Mesenchymal stem cell (in vitro differentiated cells and primary cell): ENCODE results near the gene BMPR1B.

Source experiments
- DNase-seq: peaks from one replicate; pipeline ENCODE4 v3.0.0-alpha.2; 2013
- H2AFZ ChIP-seq: one replicate; pipeline ENCODE4 v1.6.1; 2013; ENCODE audit warnings: low read depth, mild to moderate bottlenecking, control low read depth, inconsistent platforms, low read length, moderate library complexity
- H2AK5ac ChIP-seq: 2 replicates; pipeline ENCODE4 v1.6.1; 2013; ENCODE audit warnings: low read length, moderate library complexity, mild to moderate bottlenecking, inconsistent platforms; ENCODE audit not compliant: severe bottlenecking
- H2BK120ac ChIP-seq: one replicate; pipeline ENCODE4 v1.6.1; 2013; ENCODE audit warnings: low read depth, mild to moderate bottlenecking, inconsistent platforms, low read length, moderate library complexity
- H2BK12ac ChIP-seq, 2 experiments: one replicate each; pipeline ENCODE4 v1.6.1; 2013; ENCODE audit warnings: inconsistent platforms in 2 of 2, low read length in 2 of 2, mild to moderate bottlenecking in 2 of 2, moderate library complexity in 2 of 2, control low read depth in 1 of 2
- H2BK15ac ChIP-seq: one replicate; pipeline ENCODE4 v1.6.1; 2013; ENCODE audit warnings: mild to moderate bottlenecking, low read depth, inconsistent platforms; ENCODE audit not compliant: poor library complexity, severe bottlenecking
- H2BK5ac ChIP-seq: 2 replicates; pipeline ENCODE4 v1.6.1; 2013; ENCODE audit warnings: low read depth, mild to moderate bottlenecking, low read length, control low read depth, inconsistent platforms; ENCODE audit not compliant: poor library complexity, severe bottlenecking
- H3K14ac ChIP-seq, 2 experiments: one replicate each; pipeline ENCODE4 v1.6.1; 2013; ENCODE audit warnings: inconsistent platforms in 2 of 2, low read length in 2 of 2, control low read depth in 1 of 2, mild to moderate bottlenecking in 1 of 2, moderate library complexity in 1 of 2
- H3K18ac ChIP-seq, 2 experiments: one replicate each; pipeline ENCODE4 v1.6.1; 2013; ENCODE audit warnings: inconsistent platforms in 2 of 2, low read length in 2 of 2, control low read depth in 1 of 2, low read depth in 1 of 2, mild to moderate bottlenecking in 1 of 2
- H3K23ac ChIP-seq, 2 experiments: one replicate each; pipeline ENCODE4 v1.6.1; 2013; ENCODE audit warnings: inconsistent platforms in 2 of 2, low read length in 2 of 2, mild to moderate bottlenecking in 2 of 2, moderate library complexity in 2 of 2, control low read depth in 1 of 2
- H3K27ac ChIP-seq: 2 replicates; pipeline ENCODE4 v1.5.1; 2013; ENCODE audit warnings: mild to moderate bottlenecking, moderate library complexity, low read length, control low read depth, inconsistent platforms; ENCODE audit not compliant: poor library complexity, severe bottlenecking
- H3K27me3 ChIP-seq, 2 experiments: 2 replicates each; pipeline versions ENCODE4 v1.6.1 to v1.7.0; 2013; ENCODE audit warnings: low read length in 2 of 2, mild to moderate bottlenecking in 2 of 2, moderate library complexity in 2 of 2, control low read depth in 1 of 2, inconsistent platforms in 1 of 2; ENCODE audit not compliant: control insufficient read depth in 1 of 2, insufficient read depth in 1 of 2
- H3K36me3 ChIP-seq, 2 experiments: 2 replicates each; pipeline versions ENCODE4 v1.6.1 to v1.7.0; 2013; ENCODE audit warnings: low read length in 2 of 2, control low read depth in 1 of 2, inconsistent platforms in 1 of 2, low read depth in 1 of 2, mild to moderate bottlenecking in 1 of 2; ENCODE audit not compliant: insufficient read depth in 2 of 2, control insufficient read depth in 1 of 2
- H3K4ac ChIP-seq, 2 experiments: one replicate each; pipeline ENCODE4 v1.6.1; 2013; ENCODE audit warnings: inconsistent platforms in 2 of 2, low read length in 2 of 2, mild to moderate bottlenecking in 2 of 2, moderate library complexity in 2 of 2, control low read depth in 1 of 2, low read depth in 1 of 2
- H3K4me1 ChIP-seq: 2 replicates; pipeline ENCODE4 v1.6.1; 2013; ENCODE audit warnings: low read depth, low read length, control low read depth; ENCODE audit not compliant: control insufficient read depth, insufficient read depth
- H3K4me2 ChIP-seq: 2 replicates; pipeline ENCODE4 v1.6.1; 2013; ENCODE audit warnings: low read length, mild to moderate bottlenecking, inconsistent platforms; ENCODE audit not compliant: poor library complexity, severe bottlenecking
- H3K4me3 ChIP-seq, 2 experiments: 2 replicates each; pipeline versions ENCODE4 v1.5.1 to v1.7.0; 2013; ENCODE audit warnings: low read length in 2 of 2, mild to moderate bottlenecking in 2 of 2, control low read depth in 1 of 2, low read depth in 1 of 2; ENCODE audit not compliant: insufficient read depth in 1 of 2
- H3K79me1 ChIP-seq: replicated peaks from 2 replicates; pipeline ENCODE4 v1.6.1; 2013; ENCODE audit warnings: mild to moderate bottlenecking, control low read depth, low read length, inconsistent platforms; ENCODE audit not compliant: poor library complexity, severe bottlenecking
- H3K9ac ChIP-seq: 2 replicates; pipeline ENCODE4 v1.7.0; 2013; ENCODE audit warnings: mild to moderate bottlenecking, low read length, moderate library complexity
- H3K9me3 ChIP-seq: 2 replicates; pipeline ENCODE4 v1.7.0; 2013; ENCODE audit warnings: mild to moderate bottlenecking, low read length; ENCODE audit not compliant: control insufficient read depth
- H4K8ac ChIP-seq: one replicate; pipeline ENCODE4 v1.6.1; 2013; ENCODE audit warnings: inconsistent platforms, mild to moderate bottlenecking, low read length, moderate library complexity
- H4K91ac ChIP-seq: one replicate; pipeline ENCODE4 v1.6.1; 2013; ENCODE audit warnings: mild to moderate bottlenecking, low read length, inconsistent platforms
- WGBS: methylation state at CpG from one replicate; pipeline ENCODE4 v1.1.7; 2013; ENCODE audit warnings: mixed read lengths; 5-methylcytosine and 5-hydroxymethylcytosine counted together

Gene BMPR1B

GRCh38 chr4:94912606-94913005 lies 154.9 kb downstream of the BMPR1B start:
- Histone ChIP-seq H4K91ac (no peak overlapping the region), H3K4me2 (no peak overlapping the region), H3K79me1 (no peaks in the 10 kb centered on the region), H3K23ac (no peak overlapping the region), H3K18ac (no peak overlapping the region), H2BK15ac (no peak overlapping the region), H2BK120ac (no peak overlapping the region), H3K4me1 (peaks cover 2% of the 10 kb centered on the region), H3K9me3 (peaks cover 14% of the 10 kb centered on the region), H3K4ac (no peak overlapping the region), H3K14ac (no peak overlapping the region), H3K9ac (no peak overlapping the region), H3K27me3 (no peaks in the 10 kb centered on the region), H4K8ac (no peak overlapping the region), H2AFZ (no peak overlapping the region), H3K36me3 (no peaks in the 10 kb centered on the region), H2AK5ac (no peak overlapping the region), H2BK5ac (no peak overlapping the region), H3K27ac (no peak overlapping the region), H2BK12ac (no peak overlapping the region), H3K4me3 (no peak overlapping the region)
- 100% methylated on average over 1 of the region's 2 CpGs for WGBS
- no peak for DNase-seq

GRCh38 chr4:94913316-94913715 lies 155.6 kb downstream of the BMPR1B start:
- Histone ChIP-seq H3K4ac (no peak overlapping the region), H3K27ac (no peak overlapping the region), H2BK5ac (no peak overlapping the region), H3K9me3 (peaks cover 14% of the 10 kb centered on the region), H2BK12ac (no peak overlapping the region), H2BK120ac (no peak overlapping the region), H2AK5ac (no peak overlapping the region), H3K36me3 (no peaks in the 10 kb centered on the region), H3K23ac (no peak overlapping the region), H3K4me2 (no peak overlapping the region), H3K14ac (no peak overlapping the region), H3K9ac (no peak overlapping the region), H3K79me1 (no peaks in the 10 kb centered on the region), H3K4me3 (no peak overlapping the region), H2BK15ac (no peak overlapping the region), H2AFZ (no peak overlapping the region), H4K91ac (no peak overlapping the region), H3K4me1 (peaks cover 2% of the 10 kb centered on the region), H4K8ac (no peak overlapping the region), H3K27me3 (no peaks in the 10 kb centered on the region), H3K18ac (no peak overlapping the region)
- no peak for DNase-seq
- WGBS = no CpG with 5 or more reads among the region's 1 CpG

- H2AK5ac ChIP-seq = no peak overlapping the region
- no peak overlapping the region for H4K91ac ChIP-seq
- no peak overlapping the region for H3K4me2 ChIP-seq
- H2BK12ac ChIP-seq = no peak overlapping the region
- H3K9me3 ChIP-seq = peaks cover 14% of the 10 kb centered on the region
- H3K4me1 ChIP-seq = no peaks in the 10 kb centered on the region
- H2AFZ ChIP-seq = no peak overlapping the region
- H4K8ac ChIP-seq = no peak overlapping the region
- no peaks in the 10 kb centered on the region for H3K36me3 ChIP-seq
- H3K79me1 ChIP-seq = no peaks in the 10 kb centered on the region
- H3K27me3 ChIP-seq = no peaks in the 10 kb centered on the region
- H3K4ac ChIP-seq = no peak overlapping the region
- 89% methylated on average over 2 of the region's 2 CpGs for WGBS
- H3K18ac ChIP-seq = no peak overlapping the region
- H3K27ac ChIP-seq = no peak overlapping the region
- no peak overlapping the region for H3K14ac ChIP-seq
- H3K9ac ChIP-seq = no peak overlapping the region
- H3K4me3 ChIP-seq = no peak overlapping the region
- no peak for DNase-seq
- H3K23ac ChIP-seq = no peak overlapping the region
- H2BK120ac ChIP-seq = no peak overlapping the region
- H2BK15ac ChIP-seq = no peak overlapping the region
- H2BK5ac ChIP-seq = no peak overlapping the region
These were observed 159.4 kb downstream of the BMPR1B start for GRCh38 chr4:94917146-94917545.

- H3K4me3 ChIP-seq = no peak overlapping the region
- no peaks in the 10 kb centered on the region for H3K36me3 ChIP-seq
- H3K27ac ChIP-seq = no peak overlapping the region
- WGBS = 95% methylated on average over 1 of the region's 1 CpG
- H3K4ac ChIP-seq = no peak overlapping the region
- no peak overlapping the region for H2BK12ac ChIP-seq
- H3K14ac ChIP-seq = no peak overlapping the region
- H2BK120ac ChIP-seq = no peak overlapping the region
- no peak overlapping the region for H2BK15ac ChIP-seq
- H3K9ac ChIP-seq = no peak overlapping the region
- H3K18ac ChIP-seq = no peak overlapping the region
- H4K8ac ChIP-seq = no peak overlapping the region
- no peak overlapping the region for H2BK5ac ChIP-seq
- DNase-seq = no peak
- no peak overlapping the region for H2AFZ ChIP-seq
- H4K91ac ChIP-seq = no peak overlapping the region
- H3K9me3 ChIP-seq = peaks cover 14% of the 10 kb centered on the region
- no peak overlapping the region for H3K23ac ChIP-seq
- no peak overlapping the region for H3K4me2 ChIP-seq
- no peaks in the 10 kb centered on the region for H3K4me1 ChIP-seq
- no peaks in the 10 kb centered on the region for H3K27me3 ChIP-seq
- H2AK5ac ChIP-seq = no peak overlapping the region
- no peaks in the 10 kb centered on the region for H3K79me1 ChIP-seq
These were observed 160.8 kb downstream of the BMPR1B start for GRCh38 chr4:94918543-94918942.
